PC-9 (cell line): Measurements from ENCODE around the gene EPB41L4A. TPM values are rescaled to one million over a fixed set of nuclear protein-coding genes. Genes with fewer than 3 reads are reported as not detected.

Source experiments
- BruUV-seq: library from RNA; stranded (reverse); fragments of 400-500 nt; replicated peaks from 2 replicates; lab custom pipeline; 2021; lab: Mats Ljungman, UMichigan
- CTCF ChIA-PET: fragments of 300-600 bp; sonication (Branson Sonifier 250); formaldehyde crosslinking; loops from one replicate; lab custom pipeline; 2022; ENCODE audit warnings: antibody characterized with exemption; lab: Charles Lee
- POLR2A ChIA-PET: fragments of 300-600 bp; sonication (Branson Sonifier 250); formaldehyde crosslinking; loops from one replicate; lab custom pipeline; 2022; ENCODE audit warnings: antibody characterized with exemption; ENCODE audit not compliant: unreplicated experiment; lab: Charles Lee
- DNase-seq, 2 experiments: peaks; one replicate each; pipeline versions ENCODE4 v3.0.0 to v3.0.0-alpha.2; 2015 to 2022; ENCODE audit warnings: mixed read lengths in 1 of 2
- H2AFZ ChIP-seq: fragments of 200-600 bp; sonication (generic); 2 replicates; pipeline ENCODE4 v1.8.1; 2017; ENCODE audit warnings: antibody characterized with exemption
- H3F3A ChIP-seq: fragments of 200-600 bp; sonication (generic); 2 replicates; pipeline ENCODE4 v1.8.1; 2017; ENCODE audit warnings: antibody characterized with exemption, mild to moderate bottlenecking, low read depth; ENCODE audit not compliant: insufficient read depth
- H3K27ac ChIP-seq: fragments of 200-600 bp; sonication (generic); 2 replicates; pipeline ENCODE4 v1.6.1; 2016; ENCODE audit warnings: mixed run types
- H3K27me3 ChIP-seq: fragments of 200-600 bp; sonication (generic); 2 replicates; pipeline ENCODE4 v1.6.1; 2016; ENCODE audit warnings: low read depth, mixed run types; ENCODE audit not compliant: insufficient read depth
- H3K36me3 ChIP-seq: fragments of 200-600 bp; sonication (generic); 2 replicates; pipeline ENCODE4 v1.6.1; 2016; ENCODE audit warnings: low read depth, mixed run types
- H3K4me1 ChIP-seq: fragments of 200-600 bp; sonication (generic); replicated peaks from 2 replicates; pipeline ENCODE4 v1.6.1; 2016; ENCODE audit warnings: mixed run types; ENCODE audit not compliant: insufficient read depth
- H3K4me2 ChIP-seq: fragments of 200-600 bp; sonication (generic); 2 replicates; pipeline ENCODE4 v1.6.1; 2017; ENCODE audit warnings: mixed run types
- H3K4me3 ChIP-seq: fragments of 200-600 bp; sonication (generic); 2 replicates; pipeline ENCODE4 v1.6.1; 2016; ENCODE audit warnings: mixed run types
- H3K79me2 ChIP-seq: fragments of 200-600 bp; sonication (generic); 2 replicates; pipeline ENCODE4 v1.6.1; 2017; ENCODE audit warnings: low read depth, mixed run types
- H3K9me2 ChIP-seq: fragments of 200-600 bp; sonication (generic); 2 replicates; pipeline ENCODE4 v1.8.1; 2017; ENCODE audit warnings: mild to moderate bottlenecking; ENCODE audit not compliant: insufficient read depth
- H3K9me3 ChIP-seq: fragments of 200-600 bp; sonication (generic); 2 replicates; pipeline ENCODE4 v1.8.1; 2016; ENCODE audit warnings: low read depth; ENCODE audit not compliant: insufficient read depth
- H4K20me1 ChIP-seq: fragments of 200-600 bp; sonication (generic); 2 replicates; pipeline ENCODE4 v1.8.1; 2017; ENCODE audit not compliant: insufficient read depth
- EZH2 ChIP-seq: fragments of 200-600 bp; sonication (generic); IDR thresholded peaks from 2 replicates; pipeline ENCODE4 v1.8.0; 2017; ENCODE audit warnings: antibody characterized with exemption, low read depth
- intact Hi-C: fragments of 100-400 bp; cut with micrococcal nuclease; formaldehyde crosslinking; loops from one replicate; pipeline ENCODE4 v1.10.0; 2022; ENCODE audit not compliant: unreplicated experiment
- total RNA-seq: library from RNA; stranded (reverse); gene quantifications from 2 replicates; pipeline ENCODE4 v1.2.3, GENCODE V29; 2021
- TF ChIP-seq, protein P1 (sequence below): fragments of 200-600 bp; sonication (generic); conservative IDR thresholded peaks from 2 replicates; pipeline ENCODE4 v1.6.1; 2017; ENCODE audit warnings: mixed run types, antibody characterized with exemption, mild to moderate bottlenecking, moderate library complexity

EPB41L4A gene
- total RNA-seq, 1 experiment from 2014 or later: 9.4 TPM

GRCh38 chr5:112318346-112318745 lies 100.7 kb downstream of the EPB41L4A start:
- CTCF ChIA-PET: no interaction called here
- no peak for DNase-seq
- POLR2A ChIA-PET: interaction anchor here (0.6 kb wide), 1 partner anchor 448 kb away, joined by 3 read pairs; no protein-coding TSS in a partner anchor

DNA sequence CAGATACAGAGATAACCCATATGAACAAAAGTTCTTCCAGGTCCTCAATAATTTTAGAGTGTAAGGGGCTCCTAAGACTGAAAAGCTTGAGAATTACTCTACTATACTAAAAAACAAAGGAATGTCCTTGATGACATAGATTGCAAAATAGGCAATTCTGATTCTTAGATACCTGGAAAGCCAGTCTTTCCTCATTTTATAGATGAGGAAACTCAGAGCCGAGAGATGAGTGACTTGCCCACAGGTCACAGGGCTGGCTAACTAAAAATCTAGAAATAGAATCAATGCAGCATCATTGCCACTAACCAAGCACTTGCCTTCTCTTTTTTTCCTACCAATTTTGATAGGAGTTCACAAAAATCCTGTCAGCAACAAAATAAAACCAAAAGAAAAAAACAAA lies 101.2 kb downstream of the EPB41L4A start:
- CTCF ChIA-PET: no interaction called here
- no peaks in the 10 kb centered on the region for H3K9me3 ChIP-seq
- no peak overlapping the region for H3K4me3 ChIP-seq
- H3F3A ChIP-seq: no peaks in the 10 kb centered on the region
- DNase-seq: peak in 1 of 2 experiments; percentile 73
- H3K27me3 ChIP-seq: no peaks in the 10 kb centered on the region
- BruUV-seq: no TSS peak
- intact Hi-C loops: no loop called here
- H3K27ac ChIP-seq: no peak overlapping the region
- no peaks in the 10 kb centered on the region for H4K20me1 ChIP-seq
- H3K36me3 ChIP-seq: no peaks in the 10 kb centered on the region
- H3K79me2 ChIP-seq: no peaks in the 10 kb centered on the region
- no peak overlapping the region for H2AFZ ChIP-seq
- H3K9me2 ChIP-seq: no peaks in the 10 kb centered on the region
- no peak overlapping the region for H3K4me2 ChIP-seq
- H3K4me1 ChIP-seq: no peaks in the 10 kb centered on the region; the same call in 1 of the 2 replicates
- POLR2A ChIA-PET: no interaction called here
- no peak for TF ChIP-seq EZH2
- TF ChIP-seq, protein P1, sequence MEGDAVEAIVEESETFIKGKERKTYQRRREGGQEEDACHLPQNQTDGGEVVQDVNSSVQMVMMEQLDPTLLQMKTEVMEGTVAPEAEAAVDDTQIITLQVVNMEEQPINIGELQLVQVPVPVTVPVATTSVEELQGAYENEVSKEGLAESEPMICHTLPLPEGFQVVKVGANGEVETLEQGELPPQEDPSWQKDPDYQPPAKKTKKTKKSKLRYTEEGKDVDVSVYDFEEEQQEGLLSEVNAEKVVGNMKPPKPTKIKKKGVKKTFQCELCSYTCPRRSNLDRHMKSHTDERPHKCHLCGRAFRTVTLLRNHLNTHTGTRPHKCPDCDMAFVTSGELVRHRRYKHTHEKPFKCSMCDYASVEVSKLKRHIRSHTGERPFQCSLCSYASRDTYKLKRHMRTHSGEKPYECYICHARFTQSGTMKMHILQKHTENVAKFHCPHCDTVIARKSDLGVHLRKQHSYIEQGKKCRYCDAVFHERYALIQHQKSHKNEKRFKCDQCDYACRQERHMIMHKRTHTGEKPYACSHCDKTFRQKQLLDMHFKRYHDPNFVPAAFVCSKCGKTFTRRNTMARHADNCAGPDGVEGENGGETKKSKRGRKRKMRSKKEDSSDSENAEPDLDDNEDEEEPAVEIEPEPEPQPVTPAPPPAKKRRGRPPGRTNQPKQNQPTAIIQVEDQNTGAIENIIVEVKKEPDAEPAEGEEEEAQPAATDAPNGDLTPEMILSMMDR: no peak

More at GRCh38 chr5:112318346-112318745, 100.7 kb downstream of the EPB41L4A start:
- Histone ChIP-seq H3K27me3 (no peaks in the 10 kb centered on the region), H3K4me2 (no peak overlapping the region), H3K36me3 (no peaks in the 10 kb centered on the region), H3K4me1 (no peaks in the 10 kb centered on the region; the same call in 1 of the 2 replicates), H3K9me3 (no peaks in the 10 kb centered on the region), H3K27ac (no peak overlapping the region), H3K4me3 (no peak overlapping the region), H2AFZ (no peak overlapping the region), H4K20me1 (no peaks in the 10 kb centered on the region), H3F3A (no peaks in the 10 kb centered on the region), H3K79me2 (no peaks in the 10 kb centered on the region), H3K9me2 (no peaks in the 10 kb centered on the region)
- TF ChIP-seq, protein P1: no peak
- no peak for TF ChIP-seq EZH2
- no TSS peak for BruUV-seq
- intact Hi-C loops: no loop called here

DNA sequence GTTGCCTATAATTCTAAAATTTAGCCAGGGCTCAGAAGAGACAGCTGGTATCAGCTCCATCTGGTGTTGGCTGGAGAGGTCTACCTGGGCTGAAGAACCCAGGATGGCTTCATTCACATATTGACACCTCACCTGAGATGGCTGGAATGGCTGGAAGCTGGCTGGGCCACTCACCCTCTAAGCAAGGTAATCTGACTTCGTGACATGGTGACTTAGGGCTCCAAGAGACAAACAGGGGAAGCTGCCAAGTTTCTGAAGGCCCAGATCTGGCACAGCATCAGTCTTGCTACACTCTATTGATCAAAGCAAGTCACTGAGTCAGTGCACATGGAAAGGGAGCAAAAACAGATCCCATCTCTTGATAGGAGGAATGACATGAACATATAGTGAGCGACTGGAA lies 102.3 kb downstream of the EPB41L4A start:
- intact Hi-C loops: loop anchor here (1.0 kb wide), 1 partner anchor 88 kb away; no protein-coding TSS in a partner anchor
- Histone ChIP-seq H3K9me3 (no peaks in the 10 kb centered on the region), H3K27me3 (no peaks in the 10 kb centered on the region), H3K4me1 (no peaks in the 10 kb centered on the region; the same call in 1 of the 2 replicates), H3K79me2 (no peaks in the 10 kb centered on the region), H4K20me1 (no peaks in the 10 kb centered on the region), H3K4me2 (no peak overlapping the region), H3K27ac (no peak overlapping the region), H3K9me2 (no peaks in the 10 kb centered on the region), H2AFZ (no peak overlapping the region), H3K4me3 (no peak overlapping the region), H3F3A (no peaks in the 10 kb centered on the region), H3K36me3 (no peaks in the 10 kb centered on the region)
- no TSS peak for BruUV-seq
- CTCF ChIA-PET: no interaction called here
- DNase-seq: no peak
- TF ChIP-seq, protein P1: no peak
- no peak for TF ChIP-seq EZH2
- POLR2A ChIA-PET: no interaction called here
